ENCODE results near the gene PRKCSH.
A peak's percentile ranks its signal among the peaks of the same experiment; 100 is the strongest.

The PRKCSH gene

DNA sequence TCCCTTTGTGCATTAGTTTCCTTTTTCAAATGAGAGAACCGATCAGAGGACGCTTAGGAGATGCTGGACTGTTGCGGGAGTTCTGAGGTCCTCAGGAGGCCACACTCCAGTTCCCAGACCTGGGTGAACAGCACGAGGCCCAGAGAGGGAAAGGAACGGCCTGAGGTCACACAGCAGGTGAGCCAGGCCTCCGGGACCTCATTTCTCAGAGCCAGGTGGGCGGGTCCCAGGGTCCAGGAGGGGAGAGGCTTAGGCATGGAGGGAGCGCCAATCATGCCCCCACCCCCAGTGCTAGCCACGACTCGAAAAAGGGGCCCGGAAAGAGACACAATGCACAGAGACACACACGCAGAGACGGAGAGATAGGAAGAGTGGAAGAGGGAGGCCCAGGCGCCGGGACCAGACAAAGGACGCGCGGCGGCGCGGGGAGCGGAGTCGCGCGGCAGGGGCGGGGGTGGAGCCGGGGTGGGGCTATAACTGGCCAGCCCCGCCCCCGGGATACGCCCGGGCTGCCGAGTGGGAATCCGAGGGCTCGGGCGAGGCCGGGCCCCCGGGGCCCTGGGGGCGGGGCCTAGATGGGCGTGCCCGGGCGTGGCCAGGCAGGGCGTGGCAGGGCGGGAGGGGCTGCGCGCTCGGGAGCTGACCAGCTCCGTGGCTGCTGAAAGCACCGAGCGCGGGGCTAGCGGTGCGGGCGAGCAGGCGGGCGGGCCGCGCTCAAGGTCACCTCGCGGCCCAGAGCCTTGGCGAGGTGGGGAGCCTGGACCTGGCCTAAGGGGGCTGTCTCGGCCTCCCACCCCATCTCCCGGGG, 43.9 kb downstream of the PRKCSH start:
- DNase-seq = peak; percentile 35

DNA sequence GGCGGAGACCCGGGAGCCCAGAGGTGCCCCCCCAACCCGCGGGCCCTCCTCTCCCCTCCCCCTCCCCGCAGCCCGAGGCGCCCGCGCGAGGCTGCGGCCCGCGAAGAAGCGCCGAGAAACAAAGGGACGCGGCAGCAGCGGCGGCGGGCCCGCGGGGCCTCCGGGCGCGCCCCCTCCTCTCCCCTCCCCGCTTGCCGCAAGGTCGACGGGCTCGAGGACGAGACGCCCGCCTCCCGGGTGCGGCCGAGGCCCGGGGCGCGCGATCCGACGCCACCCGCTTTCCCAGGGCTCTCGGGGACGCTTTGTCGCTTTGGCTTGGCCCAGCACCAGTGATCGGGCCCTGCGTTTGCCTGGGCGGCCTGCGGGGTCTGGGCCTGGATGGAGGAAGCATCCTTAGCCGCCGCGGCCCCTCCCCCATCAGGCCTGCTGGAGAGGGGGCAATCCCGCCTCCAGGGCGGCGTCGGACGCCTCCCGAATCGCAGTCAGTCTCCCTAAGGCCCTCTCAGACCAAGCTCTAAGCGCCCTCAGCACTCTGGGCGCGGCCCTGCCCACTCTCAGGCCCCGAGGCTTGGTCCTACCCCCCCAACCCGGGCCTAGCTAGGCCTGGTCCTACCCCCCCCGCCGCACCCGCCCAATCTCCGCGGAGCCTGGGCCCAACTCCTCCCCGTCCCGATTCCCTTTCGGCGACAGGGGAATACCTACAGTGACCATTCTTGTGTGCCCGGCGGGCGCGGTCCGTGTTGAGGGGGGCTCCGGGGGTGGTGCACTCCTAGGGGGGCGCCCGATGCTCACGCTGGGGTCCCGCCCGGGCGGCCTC, 44.7 kb downstream of the PRKCSH start:
- DNase-seq = no peak

DNA sequence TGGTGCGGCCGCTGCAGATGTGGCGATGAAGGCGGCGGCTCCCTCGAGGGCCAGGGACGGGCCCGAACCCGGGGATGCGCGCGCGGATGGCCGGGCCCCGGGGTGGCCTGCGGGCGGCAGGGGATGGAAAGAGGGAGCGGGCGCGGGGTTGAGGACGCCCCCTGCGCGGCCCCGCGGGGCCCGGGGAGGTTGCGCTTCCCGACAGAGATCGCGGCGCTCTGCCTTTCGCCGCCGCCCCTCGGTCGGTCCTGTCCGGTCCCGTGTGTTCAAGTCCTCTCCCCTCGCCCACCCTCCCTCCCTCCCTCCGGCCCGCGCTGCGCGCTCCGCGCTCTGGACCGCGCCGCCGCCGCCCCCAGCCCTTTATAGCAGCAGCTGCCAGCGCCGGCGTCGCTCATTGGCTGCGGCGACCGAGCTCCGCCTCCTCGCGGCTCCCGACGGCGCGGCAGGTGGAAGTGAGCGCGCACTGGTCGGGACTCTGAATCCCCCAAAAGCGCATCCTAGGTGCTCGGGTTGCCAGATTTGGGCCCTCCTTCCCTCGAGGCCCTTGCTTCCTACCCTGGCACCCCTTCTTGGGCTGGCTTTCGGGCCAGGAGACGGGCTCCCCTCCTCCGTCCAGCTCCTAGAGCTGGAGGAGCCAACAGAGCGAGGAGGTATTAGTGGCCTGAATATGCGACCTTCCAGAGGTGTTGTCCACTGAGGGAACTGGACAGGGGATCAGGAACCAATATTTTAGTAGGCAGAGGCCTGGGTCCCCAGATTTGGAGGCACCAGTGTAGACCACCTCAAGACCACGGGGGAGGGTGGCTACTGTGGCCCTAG, 45.5 kb downstream of the PRKCSH start, which contains the start of gene ELAVL3:
ELAVL3 (minus strand) TSS at position 332 of the 819 bp plus-strand sequence. CDS start 438 bp downstream, outside the sequence.
- DNase-seq = no peak

DNA sequence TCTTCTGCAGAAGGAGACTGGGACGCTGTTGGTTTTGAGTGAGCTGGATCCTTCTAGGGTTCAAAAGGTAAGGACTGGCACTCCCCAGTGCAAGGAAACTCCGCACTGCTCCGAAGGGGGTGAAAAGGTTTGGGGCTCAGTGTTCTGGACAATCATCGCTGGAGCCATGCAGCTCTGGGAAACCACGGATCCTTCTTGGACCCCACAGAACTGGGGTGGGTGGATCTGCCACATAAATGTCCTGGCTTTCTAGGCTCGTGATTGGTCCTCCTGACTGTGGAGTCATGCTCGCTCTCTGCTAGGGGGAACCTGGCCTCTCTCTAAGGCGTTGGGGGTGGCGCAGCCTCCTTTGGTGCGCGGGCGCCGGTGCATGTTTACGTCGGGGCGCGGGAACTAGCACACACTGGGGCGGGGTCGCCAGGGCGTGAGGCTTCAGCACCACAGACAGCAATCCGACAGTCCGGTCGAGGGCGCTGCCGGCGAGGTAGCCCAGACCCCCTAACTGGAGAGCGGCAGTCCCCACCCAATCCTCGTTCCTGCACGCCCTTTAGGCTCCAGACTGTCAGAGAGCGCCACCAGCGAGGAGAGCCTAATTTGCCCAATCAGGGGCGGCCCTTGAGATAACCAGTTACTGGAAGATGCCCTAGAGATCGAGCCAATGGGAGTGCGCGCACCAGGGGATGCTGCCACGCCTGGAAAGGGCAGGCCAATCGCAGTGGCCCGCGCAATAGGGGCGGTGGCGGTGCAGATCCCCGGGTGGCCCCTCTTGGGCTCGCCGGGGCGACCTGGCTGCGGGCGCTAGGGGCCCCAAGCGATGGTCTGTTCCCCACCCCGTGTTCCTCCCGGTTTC, 46.3 kb downstream of the PRKCSH start:
- peak; percentile 86 for DNase-seq

DNA sequence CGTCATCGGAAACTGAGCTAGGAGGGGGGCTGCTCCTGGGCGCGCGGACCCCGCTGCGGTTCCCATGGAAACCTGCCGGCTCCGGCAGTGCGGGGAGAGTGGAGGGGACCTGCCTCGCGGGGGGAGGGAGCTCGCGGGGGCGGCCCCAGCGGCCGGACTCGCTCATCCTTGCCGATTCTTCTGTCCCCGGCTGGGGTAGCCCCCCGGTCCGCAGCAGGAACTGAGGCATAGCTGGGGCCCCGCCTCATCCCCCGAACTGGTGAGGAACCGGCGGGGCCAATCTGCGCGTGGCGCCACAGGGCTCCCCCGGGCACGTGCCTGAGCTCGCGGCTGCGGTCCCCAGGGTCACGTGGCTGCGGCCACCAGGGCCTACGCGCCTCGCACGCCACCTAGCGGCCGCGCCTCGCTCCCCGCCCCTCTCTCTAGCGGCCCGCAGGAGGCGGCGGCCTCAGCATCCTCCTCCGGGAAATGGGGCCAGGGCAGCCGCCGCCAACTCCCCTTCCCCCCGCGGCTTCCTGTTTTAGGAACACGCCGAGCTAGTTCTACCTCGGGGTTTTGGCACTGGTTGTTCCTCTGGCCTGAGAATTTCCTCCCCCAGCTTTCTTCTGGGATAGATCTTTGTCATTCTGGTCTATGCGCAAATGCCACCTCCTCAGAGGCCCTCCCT, 47.1 kb downstream of the PRKCSH start:
- peak; percentile 92 for DNase-seq

DNA sequence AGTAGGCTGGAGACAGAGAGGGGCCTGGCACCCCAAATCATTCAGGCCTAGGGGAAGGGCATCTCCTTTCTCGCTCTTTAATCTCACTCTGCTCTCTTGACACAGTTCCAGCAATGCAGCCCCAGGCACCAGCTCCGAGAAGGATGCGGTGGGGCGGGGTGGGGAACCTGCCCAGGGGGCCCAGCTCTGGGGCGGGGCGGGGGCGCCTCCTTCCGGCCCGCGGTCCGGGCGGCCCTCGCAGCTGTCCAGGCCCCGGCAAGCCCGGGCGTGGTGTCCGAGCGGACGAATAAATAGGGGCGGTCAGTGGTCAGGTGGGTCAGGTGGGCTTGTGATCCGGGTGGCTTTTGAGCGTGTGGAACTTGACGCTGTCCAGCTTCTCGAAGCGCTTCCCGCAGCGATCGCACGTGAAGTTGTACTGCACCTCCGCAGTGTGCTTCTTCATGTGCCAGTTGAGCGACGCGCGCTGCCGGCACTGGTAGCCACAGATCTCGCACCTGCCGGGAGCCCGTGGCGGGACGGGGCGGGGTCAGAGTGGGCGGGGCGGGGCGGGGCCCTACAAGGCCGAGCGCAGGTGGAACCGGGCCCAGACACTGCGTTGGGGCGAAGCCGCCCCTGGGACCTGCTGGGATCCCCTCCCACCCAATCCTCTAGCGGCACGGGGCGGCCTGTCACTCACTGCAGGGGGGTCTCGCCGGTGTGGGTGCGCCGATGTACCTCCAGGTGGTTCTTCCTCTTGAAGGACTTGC, 48.1 kb downstream of the PRKCSH start:
- no peak for DNase-seq

DNA sequence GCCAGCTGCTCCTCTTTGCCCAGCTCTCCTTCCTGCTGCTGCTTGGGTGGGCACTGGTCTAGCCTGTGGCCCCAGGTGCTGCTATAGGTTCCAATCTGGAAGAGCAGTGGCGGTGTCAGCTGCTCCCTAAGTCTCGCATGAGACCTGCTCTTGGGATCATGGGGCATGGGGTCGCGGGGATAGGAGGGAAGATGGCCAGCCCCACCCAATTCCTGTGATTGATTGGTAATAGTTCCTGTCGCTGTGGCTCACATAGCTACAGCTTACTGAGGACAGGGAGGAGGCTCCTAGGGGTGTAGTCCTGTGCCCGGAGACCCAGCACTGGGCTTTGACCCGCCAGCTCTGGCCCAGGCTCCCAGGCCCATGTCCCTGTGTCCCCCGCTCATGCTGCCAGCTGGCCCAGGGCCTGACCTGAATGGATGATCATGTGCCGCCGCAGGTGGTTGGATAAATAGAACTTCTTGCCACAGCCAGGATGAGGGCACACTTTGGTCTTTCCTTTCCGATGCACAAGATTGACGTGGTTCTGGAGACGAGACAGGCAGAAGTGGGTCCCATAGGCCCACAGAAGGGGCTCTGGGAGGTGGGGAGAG, 49.9 kb downstream of the PRKCSH start:
- DNase-seq = no peak

DNA sequence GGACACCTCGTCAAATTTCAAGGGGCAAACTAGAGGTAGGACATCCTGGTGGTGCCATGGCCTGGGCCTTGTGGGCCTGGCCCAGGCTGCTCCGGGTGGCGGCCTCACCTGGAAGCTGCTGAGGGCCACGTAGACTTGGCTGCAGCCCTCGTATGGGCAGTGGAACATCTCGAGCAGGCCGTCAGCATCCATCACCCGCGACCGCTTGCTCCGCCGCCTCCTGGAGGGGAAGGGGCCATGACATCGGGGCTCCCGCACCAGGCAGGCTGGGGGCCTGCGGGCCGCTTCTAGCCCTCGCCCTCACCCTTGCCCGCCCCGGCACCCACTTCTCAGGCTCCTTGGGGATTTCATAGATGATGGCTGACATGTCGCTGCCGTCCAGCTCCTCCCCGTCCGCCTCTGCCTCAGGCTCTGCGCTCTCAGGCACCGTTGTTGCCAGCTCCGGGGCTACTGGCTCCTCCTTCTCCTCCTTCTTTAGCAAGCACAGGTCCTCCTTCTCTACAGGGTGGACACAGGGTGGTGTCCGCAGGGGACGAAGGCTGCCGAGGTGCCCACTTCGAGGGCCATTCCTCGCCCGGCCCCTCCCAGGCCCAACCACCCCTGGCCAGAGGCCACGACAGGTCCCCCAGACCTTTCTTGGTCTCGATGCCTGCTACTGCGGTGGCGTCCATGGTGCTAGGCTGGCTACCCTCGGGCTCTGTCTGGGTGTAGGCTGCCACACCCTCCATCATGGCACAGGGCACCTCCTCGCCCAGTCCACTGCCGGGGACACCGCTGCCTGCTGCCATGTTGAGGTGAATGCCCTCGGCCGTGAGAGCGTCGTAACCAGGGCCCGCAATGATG, 51.4 kb downstream of the PRKCSH start:
- DNase-seq = no peak

DNA sequence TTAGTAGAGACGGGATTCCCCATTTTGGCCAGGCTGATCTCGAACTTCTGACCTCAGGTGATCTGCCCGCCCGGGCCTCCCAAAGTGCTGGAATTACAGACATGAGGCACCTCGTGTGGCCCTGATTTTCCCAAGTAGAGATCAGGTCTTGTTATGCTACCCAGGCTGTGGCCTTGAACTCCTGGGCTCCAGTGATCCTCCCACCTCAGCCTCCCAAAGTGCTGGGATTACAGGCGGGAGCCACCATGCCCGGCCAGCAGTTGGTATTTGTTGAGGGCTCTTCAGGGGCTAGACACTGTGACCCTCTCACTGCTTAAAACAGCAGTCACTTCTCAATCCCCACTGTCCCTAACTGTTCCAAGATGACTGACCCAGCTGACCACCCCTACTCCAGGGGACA, 53.9 kb downstream of the PRKCSH start:
- no peak for DNase-seq

DNA sequence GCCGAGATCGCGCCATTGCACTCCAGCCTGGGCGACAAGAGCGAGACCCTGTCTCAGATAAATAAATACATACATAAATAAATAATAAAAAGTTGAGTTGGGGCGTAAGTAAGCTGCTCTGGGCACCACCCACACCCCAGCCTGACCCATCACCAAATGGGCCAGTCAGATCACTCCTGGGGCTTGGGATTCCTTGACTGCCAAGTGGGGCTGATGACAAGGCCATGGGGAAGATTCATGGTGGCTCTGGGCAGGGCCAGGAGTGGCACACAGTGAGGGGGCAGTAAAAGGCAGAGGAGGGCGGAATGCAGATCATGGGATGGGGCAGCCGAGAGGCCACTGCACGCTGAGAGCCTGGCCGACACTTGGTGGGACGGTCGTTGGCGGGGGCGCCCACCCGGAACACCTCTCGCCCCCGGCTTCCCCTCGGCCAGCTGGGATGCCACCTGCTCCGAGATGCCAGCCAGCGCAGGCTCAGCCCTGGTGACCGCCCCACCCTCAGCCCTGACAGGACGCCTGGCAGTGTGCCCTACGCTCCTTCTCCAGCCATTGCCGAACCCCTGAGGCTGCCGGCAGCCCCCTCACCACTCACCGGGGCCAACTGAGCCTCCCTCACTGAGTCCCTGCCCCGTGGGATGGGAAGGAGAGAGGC, 59.3 kb downstream of the PRKCSH start:
- DNase-seq = no peak

DNA sequence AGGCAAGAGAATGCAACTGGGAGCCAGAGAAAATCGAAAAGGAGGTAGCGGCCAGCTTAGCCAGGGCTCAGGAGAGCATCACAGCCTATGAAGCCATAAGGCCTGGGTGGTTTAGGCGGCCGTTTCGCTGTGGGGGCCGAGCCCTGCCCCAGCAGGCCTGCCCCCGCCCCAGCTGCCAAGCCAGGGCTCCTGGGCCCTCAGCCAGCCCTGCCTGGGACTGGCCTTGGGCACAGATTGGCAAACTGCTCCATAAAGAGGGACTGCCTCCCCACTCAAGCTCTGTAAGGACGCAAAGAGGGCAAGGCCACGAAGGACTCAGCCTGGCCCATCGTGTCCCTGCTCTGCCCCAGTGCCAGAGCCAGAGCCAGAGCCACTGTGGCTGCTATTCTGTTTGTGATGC, 60.0 kb downstream of the PRKCSH start:
- no peak for DNase-seq

DNA sequence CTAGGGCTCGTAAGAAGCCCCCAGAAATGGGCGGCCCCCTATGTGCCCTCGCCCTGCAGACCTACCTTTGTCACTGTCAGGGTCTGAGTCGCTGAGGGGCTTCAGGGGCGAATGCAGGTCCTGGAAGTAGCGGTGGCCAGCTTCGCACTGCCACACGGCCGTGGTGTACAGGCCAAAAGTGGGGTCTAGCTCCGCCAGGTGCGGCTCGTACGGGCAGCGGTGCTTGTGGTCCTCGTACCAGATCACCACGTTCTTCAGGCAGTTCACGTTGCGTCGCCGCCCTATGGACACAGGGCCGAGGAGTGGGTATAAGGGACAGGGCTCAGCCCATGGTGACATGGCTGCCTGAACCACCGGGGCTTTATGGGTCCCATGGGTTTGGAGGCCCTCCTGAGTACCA, 60.5 kb downstream of the PRKCSH start:
- DNase-seq = no peak

DNA sequence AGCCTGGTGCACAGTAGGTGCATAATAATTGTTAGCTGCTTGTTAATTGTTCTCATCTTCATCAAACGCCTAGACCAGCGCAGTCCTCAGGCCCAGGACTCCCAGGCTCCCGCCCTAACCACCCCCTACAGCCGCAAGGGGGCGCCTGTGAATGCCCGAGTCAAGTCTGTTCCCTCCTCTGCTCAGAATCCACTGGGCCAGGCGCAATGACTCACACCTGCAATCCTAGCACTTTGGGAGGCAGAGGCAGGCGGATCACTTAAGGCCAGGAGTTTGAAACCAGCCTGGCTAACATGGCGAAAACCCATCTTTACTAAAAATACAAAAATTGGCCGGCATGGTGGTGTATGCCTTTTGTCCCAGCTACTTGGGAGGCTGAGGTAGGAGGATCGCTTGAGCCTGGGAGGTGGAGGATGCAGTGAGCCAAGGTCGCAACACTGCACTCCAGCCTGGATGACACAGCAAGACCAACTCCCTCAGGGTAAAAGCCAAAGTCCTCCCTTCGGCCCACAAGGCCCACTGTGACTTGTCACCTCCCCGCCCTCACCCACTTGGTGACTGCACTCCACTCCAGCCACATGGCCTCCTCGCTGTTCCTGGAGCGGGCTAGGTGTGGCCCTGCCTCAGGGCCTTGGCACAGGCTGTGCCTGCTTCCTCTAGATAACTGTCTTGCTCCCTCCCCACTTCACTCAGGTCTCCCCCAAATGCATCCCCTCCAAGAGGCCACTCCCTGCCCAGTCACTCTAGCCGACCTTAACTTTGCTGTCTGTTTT, 61.1 kb downstream of the PRKCSH start:
- peak; percentile 73 for DNase-seq

DNA sequence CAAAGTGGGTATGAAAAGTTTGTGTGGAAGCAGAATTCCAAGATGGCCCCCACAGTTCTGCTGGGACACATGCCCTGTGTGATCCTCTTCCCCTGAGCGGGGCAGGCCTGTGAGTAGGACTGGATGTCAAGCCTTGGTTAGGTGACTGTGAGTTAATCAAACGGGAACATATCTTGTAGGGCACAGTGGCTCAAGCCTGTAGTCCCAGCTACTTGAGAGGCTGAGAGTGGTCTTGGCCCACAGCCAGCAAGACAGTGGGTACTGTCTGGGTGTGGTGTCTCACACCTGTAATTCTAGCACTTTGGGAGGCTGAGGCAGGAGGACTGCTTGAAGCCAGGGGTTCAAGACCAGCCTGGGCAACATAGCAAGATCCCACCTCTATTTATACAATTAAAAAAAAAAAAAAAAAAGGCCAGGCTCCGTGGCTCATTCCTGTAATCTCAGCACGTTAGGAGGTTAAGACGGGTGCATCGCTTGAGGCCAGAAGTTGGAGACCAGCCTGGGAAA, 63.8 kb downstream of the PRKCSH start:
- DNase-seq = no peak

DNA sequence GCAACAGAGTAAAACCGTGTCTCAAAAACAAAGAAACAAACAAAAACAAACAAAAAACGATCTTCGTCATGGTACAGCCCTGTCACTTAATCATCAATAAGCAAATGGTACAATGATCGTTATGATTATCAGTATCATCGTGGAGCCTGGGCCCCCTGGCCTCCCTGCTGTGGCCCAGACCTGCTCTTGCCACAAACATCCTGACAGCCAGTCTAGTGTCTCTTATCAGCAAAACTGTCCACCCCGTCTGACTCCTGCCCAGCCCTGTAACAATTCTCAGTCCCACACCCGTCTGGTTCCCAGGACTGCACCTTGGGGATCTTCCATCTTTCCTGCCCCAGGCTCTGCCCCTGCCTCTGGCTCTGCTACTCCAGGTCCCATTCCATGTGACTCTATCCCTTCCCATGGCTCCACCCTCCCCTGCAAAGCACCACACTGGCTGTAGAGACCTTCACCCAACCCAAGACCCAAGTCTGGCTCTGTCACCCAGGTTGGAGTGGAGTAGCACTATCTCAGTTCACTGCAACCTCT, 64.5 kb downstream of the PRKCSH start:
- no peak for DNase-seq
